ENCODE measurements around the gene SNCA. TPM values are rescaled to one million over a fixed set of nuclear protein-coding genes. Genes with fewer than 3 reads are reported as not detected.

The SNCA gene
- total RNA-seq, 1 donor from 2014 or later, result not detected

Other genes with a start within 250 kb of the SNCA start
- gene MMRN1, start 57.7 kb upstream of the SNCA start, total RNA-seq, result 109 TPM

All from ascending aorta (tissue), 1 donor.